Endothelial cell (in vitro differentiated cells): ENCODE measurements around the gene DCAF5. TPM values are rescaled to one million over a fixed set of nuclear protein-coding genes. Genes with fewer than 3 reads are reported as not detected.
"Not testable (repeated sequence)": the region's sequence is repeated elsewhere in the genome, so short reads cannot be mapped to it uniquely, and the experiment has no call there.

Experiments
- DNase-seq: peaks from one replicate; pipeline ENCODE4 v3.0.0; 2021; ENCODE audit warnings: low spot score
- H3K27ac Mint-ChIP-seq: one replicate; pipeline ENCODE4 v1.8.0; 2021; ENCODE audit warnings: mixed read lengths, inconsistent platforms; ENCODE audit not compliant: unreplicated experiment
- H3K27me3 Mint-ChIP-seq: one replicate; pipeline ENCODE4 v1.8.0; 2021; ENCODE audit warnings: mild to moderate bottlenecking, moderate library complexity, mixed read lengths, inconsistent platforms; ENCODE audit not compliant: unreplicated experiment
- H3K36me3 Mint-ChIP-seq: one replicate; pipeline ENCODE4 v1.8.0; 2021; ENCODE audit warnings: mild to moderate bottlenecking, low read depth, mixed read lengths, inconsistent platforms; ENCODE audit not compliant: unreplicated experiment
- H3K4me1 Mint-ChIP-seq: one replicate; pipeline ENCODE4 v1.8.0; 2021; ENCODE audit warnings: mild to moderate bottlenecking, mixed read lengths, inconsistent platforms; ENCODE audit not compliant: unreplicated experiment
- H3K4me3 Mint-ChIP-seq: one replicate; pipeline ENCODE4 v1.8.0; 2021; ENCODE audit warnings: mild to moderate bottlenecking, mixed read lengths, inconsistent platforms; ENCODE audit not compliant: unreplicated experiment
- H3K9me3 Mint-ChIP-seq: one replicate; pipeline ENCODE4 v1.8.0; 2021; ENCODE audit warnings: mixed read lengths, inconsistent platforms; ENCODE audit not compliant: unreplicated experiment
- CTCF ChIP-seq: fragments of 200-600 bp; sonication (generic); IDR thresholded peaks from one replicate; pipeline ENCODE4 v1.5.0; 2021; ENCODE audit warnings: antibody characterized with exemption; ENCODE audit not compliant: unreplicated experiment
- total RNA-seq: library from RNA; stranded (reverse); fragmentation: NEBNext Ultra II Directional; extraction: Animal tissue kit (Norgen Biotek cat#: 25700); gene quantifications from one replicate; pipeline ENCODE4 v1.2.1, GENCODE V29; 2021; ENCODE audit not compliant: unreplicated experiment

DCAF5 gene
- total RNA-seq, 1 donor from 2014 or later: 72.0 TPM

DNA sequence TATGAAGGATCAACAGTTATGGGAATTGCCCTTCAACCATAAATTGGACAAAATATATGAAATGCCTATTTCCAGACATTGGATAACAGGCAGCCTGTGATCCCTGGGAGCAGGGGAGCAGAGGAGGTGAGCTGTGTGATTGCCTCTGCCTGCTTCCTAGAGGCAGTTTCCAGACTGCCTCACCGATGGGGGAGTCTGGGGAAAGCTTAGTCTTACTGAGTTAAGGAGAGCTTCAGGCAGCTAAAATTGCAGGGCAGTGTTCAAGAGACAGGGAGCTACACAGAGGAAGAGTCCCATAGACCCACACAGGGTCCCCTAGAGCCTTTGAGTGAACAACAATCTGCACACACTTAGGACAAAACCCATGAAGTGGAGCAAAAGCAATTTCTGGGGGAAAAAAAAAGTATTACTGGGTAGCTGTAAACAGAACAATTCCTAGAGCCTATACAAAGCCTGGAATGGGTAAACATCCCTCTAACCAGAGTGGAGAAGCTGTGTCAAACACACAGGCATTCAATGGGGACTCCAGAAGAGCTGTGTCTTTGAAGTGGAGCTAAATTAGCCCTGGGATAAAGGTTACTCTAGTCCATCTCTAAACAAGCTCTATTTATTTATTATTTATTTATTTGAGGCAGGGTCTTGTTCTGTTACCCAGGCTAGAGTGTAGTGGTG, 125.5 kb downstream of the DCAF5 start:
- Mint-ChIP-seq H3K27ac (no peak overlapping the region), H3K9me3 (no peaks in the 10 kb centered on the region), H3K27me3 (peaks cover 6% of the 10 kb centered on the region), H3K4me1 (no peaks in the 10 kb centered on the region), H3K36me3 (no peaks in the 10 kb centered on the region), H3K4me3 (no peak overlapping the region)
- no peak for DNase-seq
- no peak for TF ChIP-seq CTCF

GRCh38 chr14:69023035-69023434, 129.9 kb downstream of the DCAF5 start:
- no peak for TF ChIP-seq CTCF
- Mint-ChIP-seq H3K4me3 (no peak overlapping the region), H3K27me3 (peaks cover 3% of the 10 kb centered on the region), H3K4me1 (no peaks in the 10 kb centered on the region), H3K27ac (no peak overlapping the region), H3K9me3 (no peaks in the 10 kb centered on the region), H3K36me3 (no peaks in the 10 kb centered on the region)
- DNase-seq: no peak

DNA sequence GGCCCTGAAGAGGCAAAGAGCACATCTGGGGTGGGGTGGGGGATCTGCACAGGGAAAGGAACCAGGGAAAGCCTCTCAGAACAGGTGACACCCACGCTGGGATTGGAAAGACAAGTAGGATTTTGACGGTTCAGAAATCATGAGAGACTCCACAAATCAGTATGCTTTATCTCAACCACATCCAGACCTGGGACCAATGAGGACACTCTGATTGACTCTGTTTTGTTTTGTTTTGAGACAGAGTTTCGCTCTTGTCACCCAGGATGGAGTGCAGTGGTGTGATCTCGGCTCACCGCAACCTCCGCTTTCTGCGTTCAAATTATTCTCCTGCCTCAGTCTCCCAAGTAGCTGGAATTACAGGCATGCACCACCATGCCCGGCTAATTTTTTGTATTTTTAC, 130.8 kb downstream of the DCAF5 start:
- not testable (repeated sequence) for H3K36me3 Mint-ChIP-seq, H3K4me3 Mint-ChIP-seq, H3K9me3 Mint-ChIP-seq, H3K4me1 Mint-ChIP-seq, DNase-seq, H3K27me3 Mint-ChIP-seq, H3K27ac Mint-ChIP-seq

DNA sequence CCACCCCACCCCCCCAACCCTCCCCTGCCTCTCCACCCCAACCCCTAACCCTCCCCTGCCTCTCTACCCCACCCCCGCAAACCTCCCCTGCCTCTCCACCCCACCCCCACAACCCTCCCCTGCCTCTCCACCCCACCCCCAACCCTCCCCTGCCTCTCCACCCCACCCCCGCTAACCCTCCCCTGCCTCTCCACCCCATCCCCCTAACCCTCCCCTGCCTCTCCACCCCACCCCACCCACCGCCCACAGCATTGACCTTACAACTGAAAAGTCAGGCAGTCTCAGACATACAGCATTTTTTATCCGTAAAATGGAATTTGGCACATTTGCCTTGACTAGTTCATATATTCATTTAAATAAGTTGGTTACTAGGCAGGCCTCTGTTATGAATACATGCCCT, 135.2 kb downstream of the DCAF5 start:
- no peak for TF ChIP-seq CTCF
- peaks cover 8% of the 10 kb centered on the region for H3K4me1 Mint-ChIP-seq
- H3K9me3 Mint-ChIP-seq: no peaks in the 10 kb centered on the region
- H3K27ac Mint-ChIP-seq: no peak overlapping the region
- no peak for DNase-seq
- H3K36me3 Mint-ChIP-seq: no peaks in the 10 kb centered on the region
- H3K27me3 Mint-ChIP-seq: no peaks in the 10 kb centered on the region
- no peak overlapping the region for H3K4me3 Mint-ChIP-seq

GRCh38 chr14:69014829-69015259, 138.1 kb downstream of the DCAF5 start:
- Mint-ChIP-seq H3K9me3 (no peaks in the 10 kb centered on the region), H3K4me1 (peaks cover 8% of the 10 kb centered on the region), H3K4me3 (no peak overlapping the region), H3K27me3 (no peaks in the 10 kb centered on the region), H3K36me3 (no peaks in the 10 kb centered on the region), H3K27ac (no peak overlapping the region)
- DNase-seq: no peak
- TF ChIP-seq CTCF: no peak
